ENCODE results near the gene NIPAL4.

The NIPAL4 gene

DNA sequence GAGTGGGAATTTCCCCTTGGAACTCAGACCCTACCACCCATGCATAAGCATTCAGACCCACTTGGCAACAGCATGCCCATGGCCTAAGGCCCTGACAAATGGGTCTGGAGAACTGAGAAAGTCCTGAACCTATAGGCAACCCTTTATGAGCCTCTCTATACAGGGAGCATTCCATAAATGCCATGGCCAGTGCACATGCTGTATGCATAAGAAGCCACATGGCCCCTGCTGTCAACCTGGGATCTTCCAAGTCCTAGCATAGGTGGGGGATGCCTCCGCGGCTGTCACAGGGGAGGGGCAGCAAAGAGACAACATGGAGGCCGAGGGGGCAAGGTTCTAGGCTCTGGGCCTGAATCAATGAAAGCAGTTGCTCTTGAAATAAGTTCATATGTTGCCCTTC lies 8.2 kb upstream of the NIPAL4 start:
- ChIA-PET POLR2A (no interaction called here), CTCF (no interaction called here)
- no peak overlapping the region for H3K4me3 ChIP-seq (ENCODE audit: low read depth, low read length)
- TF ChIP-seq, protein P1, sequence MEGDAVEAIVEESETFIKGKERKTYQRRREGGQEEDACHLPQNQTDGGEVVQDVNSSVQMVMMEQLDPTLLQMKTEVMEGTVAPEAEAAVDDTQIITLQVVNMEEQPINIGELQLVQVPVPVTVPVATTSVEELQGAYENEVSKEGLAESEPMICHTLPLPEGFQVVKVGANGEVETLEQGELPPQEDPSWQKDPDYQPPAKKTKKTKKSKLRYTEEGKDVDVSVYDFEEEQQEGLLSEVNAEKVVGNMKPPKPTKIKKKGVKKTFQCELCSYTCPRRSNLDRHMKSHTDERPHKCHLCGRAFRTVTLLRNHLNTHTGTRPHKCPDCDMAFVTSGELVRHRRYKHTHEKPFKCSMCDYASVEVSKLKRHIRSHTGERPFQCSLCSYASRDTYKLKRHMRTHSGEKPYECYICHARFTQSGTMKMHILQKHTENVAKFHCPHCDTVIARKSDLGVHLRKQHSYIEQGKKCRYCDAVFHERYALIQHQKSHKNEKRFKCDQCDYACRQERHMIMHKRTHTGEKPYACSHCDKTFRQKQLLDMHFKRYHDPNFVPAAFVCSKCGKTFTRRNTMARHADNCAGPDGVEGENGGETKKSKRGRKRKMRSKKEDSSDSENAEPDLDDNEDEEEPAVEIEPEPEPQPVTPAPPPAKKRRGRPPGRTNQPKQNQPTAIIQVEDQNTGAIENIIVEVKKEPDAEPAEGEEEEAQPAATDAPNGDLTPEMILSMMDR (IDR thresholded peaks at IDR 0.05; ENCODE audit: insufficient read depth, low read length, missing control alignments), result no peak
- DNase-seq (ENCODE audit: low read depth, low spot score), result no peak

DNA sequence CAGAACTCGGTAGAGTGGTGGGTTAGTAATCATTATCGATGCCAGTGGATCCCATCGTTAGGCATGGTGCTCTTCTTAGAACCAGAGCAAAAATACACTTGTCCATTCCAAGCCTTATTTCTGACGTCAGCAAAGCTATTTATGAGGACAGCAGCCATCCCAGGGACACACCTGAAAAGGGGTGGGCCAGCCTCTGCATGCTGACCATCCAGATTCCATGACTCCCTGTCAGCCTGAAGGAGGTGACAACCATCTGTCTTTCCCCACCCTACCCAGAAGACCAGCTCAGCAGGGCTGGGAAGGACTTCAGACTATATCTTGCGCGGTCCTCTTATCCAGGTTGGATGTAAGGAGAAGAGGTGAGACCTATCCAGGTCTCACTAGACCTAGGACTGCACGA lies 5.7 kb upstream of the NIPAL4 start:
- ChIA-PET POLR2A (no interaction called here), CTCF (interaction anchor here (0.6 to 1.7 kb wide), 4 partner anchors 9 to 286 kb away, joined by 3 to 6 read pairs (median 4); no protein-coding TSS in a partner anchor)
- H3K4me3 ChIP-seq (ENCODE audit: low read depth, low read length), result no peak overlapping the region
- no peak for DNase-seq (ENCODE audit: low read depth, low spot score)
- TF ChIP-seq, protein P1 (IDR thresholded peaks at IDR 0.05; ENCODE audit: insufficient read depth, low read length, missing control alignments), result no peak

DNA sequence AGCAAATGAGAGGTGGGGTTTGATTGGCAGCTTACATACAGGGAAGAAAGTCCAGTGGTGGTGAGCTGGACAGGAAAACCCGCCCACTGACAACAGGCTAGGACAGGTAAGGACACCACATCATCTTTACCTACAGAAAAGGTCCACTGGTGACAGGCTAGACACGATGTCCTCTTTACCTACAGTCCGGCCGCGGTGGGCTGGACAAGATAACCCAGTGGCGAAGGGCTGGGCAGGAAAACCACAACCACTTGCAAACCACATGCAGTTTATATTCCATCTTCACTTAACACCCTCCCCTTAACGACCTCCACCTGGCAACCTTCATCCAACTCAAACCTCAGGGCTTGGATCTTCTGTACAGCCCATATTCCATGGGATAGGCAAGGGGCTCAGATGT lies 5.0 kb upstream of the NIPAL4 start:
- CTCF ChIA-PET, result interaction anchor here (0.8 to 2.5 kb wide), 5 partner anchors 9 to 288 kb away, joined by 3 to 12 read pairs (median 5); partner anchors contain the start of gene LSM11

DNA sequence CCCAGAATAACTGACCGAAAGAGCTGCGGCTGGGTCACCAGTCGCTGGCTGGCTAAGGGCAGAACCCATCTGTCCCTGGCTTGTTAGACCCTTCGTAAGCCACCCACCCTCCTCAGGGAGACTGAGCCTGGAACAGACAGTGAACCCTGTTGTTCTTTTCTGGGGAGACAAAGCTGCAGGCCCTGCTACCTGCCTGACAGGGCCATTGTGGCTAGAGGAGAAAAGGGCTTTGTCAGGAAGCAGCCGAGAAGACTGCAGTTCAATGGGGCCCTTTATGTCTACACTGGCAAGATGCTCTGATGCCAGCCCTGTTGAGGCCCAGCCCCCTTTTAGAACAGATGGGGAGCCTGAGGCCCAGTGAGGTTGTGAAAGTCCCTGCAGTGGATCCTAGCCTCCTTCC lies 3.7 kb upstream of the NIPAL4 start:
- no peak overlapping the region for H3K4me3 ChIP-seq (ENCODE audit: low read depth, low read length)
- CTCF ChIA-PET, result interaction anchor here (1.1 to 2.5 kb wide), 4 partner anchors 11 to 24 kb away, joined by 4 to 12 read pairs (median 8); no protein-coding TSS in a partner anchor
- TF ChIP-seq, protein P1 (IDR thresholded peaks at IDR 0.05; ENCODE audit: insufficient read depth, low read length, missing control alignments), result no peak
- no peak for DNase-seq (ENCODE audit: low read depth, low spot score)
- POLR2A ChIA-PET, result no interaction called here

More for the DNA sequence above, 5.0 kb upstream of the NIPAL4 start:
- TF ChIP-seq, protein P1 (IDR thresholded peaks at IDR 0.05; ENCODE audit: insufficient read depth, low read length, missing control alignments), result no peak
- H3K4me3 ChIP-seq (ENCODE audit: low read depth, low read length), result no peak overlapping the region
- POLR2A ChIA-PET, result no interaction called here
- no peak for DNase-seq (ENCODE audit: low read depth, low spot score)

DNA sequence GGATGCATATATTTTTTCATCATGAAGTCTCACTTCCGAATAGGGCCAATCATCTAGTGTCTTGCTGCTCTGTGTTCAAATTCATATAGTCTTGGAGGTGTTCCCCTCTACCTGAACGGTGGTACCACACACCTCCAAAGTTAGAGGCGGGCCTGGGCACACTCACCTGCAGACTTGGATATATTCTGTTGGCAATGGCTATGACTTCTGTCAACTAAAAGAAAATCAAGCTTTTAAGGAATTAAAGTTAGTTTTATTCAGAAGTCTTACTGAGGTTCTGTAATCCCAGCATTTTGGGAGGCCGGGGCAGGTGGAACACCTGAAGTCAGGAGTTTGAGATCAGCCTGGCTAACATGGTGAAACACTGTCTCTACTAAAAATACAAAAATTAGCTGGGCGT lies 2.6 kb upstream of the NIPAL4 start:
- no peak for DNase-seq (ENCODE audit: low read depth, low spot score)
- CTCF ChIA-PET, result interaction anchor here (1.4 to 2.5 kb wide), 3 partner anchors 13 to 130 kb away, joined by 7 to 12 read pairs (median 10); no protein-coding TSS in a partner anchor
- H3K4me3 ChIP-seq (ENCODE audit: low read depth, low read length), result no peak overlapping the region
- TF ChIP-seq, protein P1 (IDR thresholded peaks at IDR 0.05; ENCODE audit: insufficient read depth, low read length, missing control alignments), result no peak
- POLR2A ChIA-PET, result no interaction called here

DNA sequence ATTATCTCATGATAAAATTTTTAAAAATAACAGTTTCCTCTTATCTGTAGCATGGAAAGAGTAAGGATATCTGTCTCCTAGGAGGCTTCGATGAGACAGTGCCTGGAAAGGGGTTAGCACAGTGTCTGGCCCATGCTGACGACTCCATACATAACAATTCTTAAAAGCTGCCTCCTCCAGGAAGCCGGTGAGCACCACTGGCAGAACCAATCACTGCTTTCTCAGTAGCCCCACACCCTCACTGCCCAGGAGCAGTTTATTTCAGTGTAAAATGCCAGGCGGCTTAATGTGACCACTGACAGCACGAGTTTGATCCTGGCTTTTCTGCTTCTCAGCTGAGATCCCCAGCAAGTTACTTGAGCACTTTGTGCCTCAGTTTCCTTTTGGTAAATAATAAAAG lies 1.2 kb upstream of the NIPAL4 start:
- no peak overlapping the region for H3K4me3 ChIP-seq (ENCODE audit: low read depth, low read length)
- POLR2A ChIA-PET, result no interaction called here
- CTCF ChIA-PET, result interaction anchor here (0.9 to 4.0 kb wide), 5 partner anchors 12 to 131 kb away, joined by 3 to 40 read pairs (median 4); no protein-coding TSS in a partner anchor

More for the DNA sequence above, 1.2 kb upstream of the NIPAL4 start:
- TF ChIP-seq, protein P1 (IDR thresholded peaks at IDR 0.05; ENCODE audit: insufficient read depth, low read length, missing control alignments), result no peak
- no peak for DNase-seq (ENCODE audit: low read depth, low spot score)

All from AG04449 (cell line).